Measurements from ENCODE around the gene TYR.
"Not testable (repeated sequence)": the region's sequence is repeated elsewhere in the genome, so short reads cannot be mapped to it uniquely, and the experiment has no call there.

The TYR gene

GRCh38 chr11:89275966-89276365 is 98.3 kb downstream of the TYR start:
- FAIRE-seq (no peak), DNase-seq (ENCODE audit: insufficient read length) (no peak)
- TF ChIP-seq POLR2AphosphoS5 (IDR thresholded peaks at IDR 0.05; ENCODE audit: low read depth, low read length), result no peak
- no peak for TF ChIP-seq POLR2A (IDR thresholded peaks at IDR 0.05; ENCODE audit: low read depth, low read length)
- TF ChIP-seq TAF1 (IDR thresholded peaks at IDR 0.05; ENCODE audit: borderline replicate concordance, low read depth, low read length), result no peak

DNA sequence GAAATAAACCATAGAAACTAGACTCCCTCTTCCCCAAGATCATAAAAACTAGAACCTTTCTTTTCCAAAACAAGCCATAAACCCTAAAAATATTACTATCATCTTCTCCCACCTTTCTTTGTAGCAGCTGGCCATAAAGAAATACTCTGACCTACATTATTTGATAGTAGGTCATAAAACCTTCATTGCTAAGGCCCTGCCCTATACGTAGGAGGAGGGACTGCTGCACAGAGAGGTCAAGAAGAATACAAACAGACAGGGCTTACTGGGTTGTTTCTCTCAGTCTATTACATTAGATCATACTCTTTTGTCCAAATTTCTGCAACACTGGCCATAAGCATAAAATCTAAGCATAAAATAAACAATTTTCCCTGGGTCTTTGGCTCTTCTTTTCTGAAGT is 101.5 kb downstream of the TYR start:
- TF ChIP-seq POLR2AphosphoS5 (IDR thresholded peaks at IDR 0.05; ENCODE audit: low read depth, low read length), result no peak
- TF ChIP-seq TAF1 (IDR thresholded peaks at IDR 0.05; ENCODE audit: borderline replicate concordance, low read depth, low read length), result no peak
- no peak for TF ChIP-seq POLR2A (IDR thresholded peaks at IDR 0.05; ENCODE audit: low read depth, low read length)
- FAIRE-seq (no peak), DNase-seq (ENCODE audit: insufficient read length) (no peak)

- FAIRE-seq; DNase-seq (ENCODE audit: insufficient read length): not testable (repeated sequence)
Measured at GRCh38 chr11:89281032-89281677, 103.5 kb downstream of the TYR start.

DNA sequence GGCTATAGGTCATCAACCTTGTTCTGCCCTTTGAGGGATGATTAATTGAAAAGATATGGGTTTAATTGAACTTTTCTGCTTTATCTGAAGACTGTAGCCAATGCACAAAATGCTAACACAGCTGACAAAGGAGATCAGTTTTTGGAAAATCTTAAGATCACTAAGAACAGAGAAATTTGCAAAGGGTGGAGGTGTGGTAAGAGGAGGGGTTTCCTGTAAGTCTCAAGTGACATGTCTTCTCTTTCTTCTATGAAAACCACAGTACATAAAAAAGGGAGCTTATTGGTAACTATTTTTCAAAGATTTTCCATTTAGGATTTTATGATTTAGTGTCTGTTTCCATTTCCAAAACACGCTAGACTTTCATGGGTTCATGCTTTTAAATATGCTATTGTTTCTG is 108.9 kb downstream of the TYR start:
- DNase-seq (ENCODE audit: insufficient read length); FAIRE-seq: not testable (repeated sequence)

- FAIRE-seq; DNase-seq (ENCODE audit: insufficient read length): not testable (repeated sequence)
Measured at GRCh38 chr11:89288004-89288403, 110.3 kb downstream of the TYR start.

DNA sequence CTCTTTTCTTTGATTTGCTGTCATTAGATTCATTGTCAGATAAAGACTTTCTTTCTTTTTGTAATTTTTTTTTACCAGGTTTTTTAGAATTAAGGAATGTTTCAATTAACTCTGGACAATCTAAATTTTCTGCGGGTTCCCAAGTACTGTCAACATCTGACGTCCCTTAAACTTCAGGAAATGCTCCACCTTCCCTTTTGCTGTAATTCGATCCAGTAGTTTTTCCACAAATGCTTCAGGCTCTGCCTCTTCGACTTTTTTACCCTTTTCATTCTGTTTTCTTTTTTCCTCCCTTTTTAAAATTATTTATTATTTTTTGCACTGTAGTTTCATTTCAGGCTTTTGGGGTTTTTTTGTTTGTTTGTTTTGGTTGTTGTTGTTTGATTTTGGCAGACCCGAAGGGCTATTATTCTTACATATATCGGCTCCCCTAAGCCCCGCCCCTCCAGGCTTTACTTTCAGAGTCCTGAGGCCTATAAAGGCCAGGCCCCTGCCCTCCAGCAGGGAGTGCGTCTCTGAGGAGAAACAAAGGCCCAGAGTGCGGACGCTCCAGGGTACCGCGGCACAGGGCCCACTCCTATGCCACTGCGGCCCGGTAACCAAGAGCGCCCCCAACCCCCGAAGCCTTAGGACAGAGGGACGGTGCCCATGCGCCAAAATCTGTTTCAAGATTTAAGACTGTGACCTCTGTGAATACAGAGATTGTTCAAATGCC is 116.4 kb downstream of the TYR start:
- no peak for FAIRE-seq
- DNase-seq (ENCODE audit: insufficient read length), result no peak

GRCh38 chr11:89295023-89295422 is 117.3 kb downstream of the TYR start:
- not testable (repeated sequence) for DNase-seq (ENCODE audit: insufficient read length)
- FAIRE-seq, result peak; percentile 56

More for the DNA sequence above, 116.4 kb downstream of the TYR start:
- TF ChIP-seq TAF1 (IDR thresholded peaks at IDR 0.05; ENCODE audit: borderline replicate concordance, low read depth, low read length) (no peak), POLR2A (IDR thresholded peaks at IDR 0.05; ENCODE audit: low read depth, low read length) (no peak), POLR2AphosphoS5 (IDR thresholded peaks at IDR 0.05; ENCODE audit: low read depth, low read length) (no peak)

- not testable (repeated sequence) for DNase-seq (ENCODE audit: insufficient read length); FAIRE-seq
Measured at GRCh38 chr11:89303029-89303428, 125.4 kb downstream of the TYR start.

DNA sequence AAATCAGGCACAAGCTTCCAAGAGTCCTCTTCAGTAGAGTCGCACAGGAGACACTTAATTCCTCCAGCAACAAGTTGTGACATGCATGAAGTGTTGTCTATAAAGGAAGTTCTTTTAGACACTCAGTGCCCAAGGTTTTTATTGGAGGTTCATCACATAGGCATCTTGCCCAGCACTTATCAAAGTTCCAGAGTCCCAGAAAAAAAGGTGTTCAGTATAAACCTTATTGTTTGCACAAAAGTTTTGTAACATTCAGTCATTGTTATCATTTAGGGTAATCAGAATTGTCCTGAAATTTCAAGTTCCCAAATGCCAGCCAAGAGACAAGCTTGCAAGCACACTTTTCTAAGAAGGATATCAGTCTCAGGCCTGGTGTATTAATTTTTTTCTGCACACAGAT is 130.6 kb downstream of the TYR start:
- not testable (repeated sequence) for DNase-seq (ENCODE audit: insufficient read length)

GRCh38 chr11:89309321-89309985 is 131.8 kb downstream of the TYR start:
- not testable (repeated sequence) for FAIRE-seq; DNase-seq (ENCODE audit: insufficient read length)

More for the DNA sequence above, 130.6 kb downstream of the TYR start:
- FAIRE-seq, result not testable (repeated sequence)

GRCh38 chr11:89310607-89311006 is 132.9 kb downstream of the TYR start:
- not testable (repeated sequence) for DNase-seq (ENCODE audit: insufficient read length); FAIRE-seq

DNA sequence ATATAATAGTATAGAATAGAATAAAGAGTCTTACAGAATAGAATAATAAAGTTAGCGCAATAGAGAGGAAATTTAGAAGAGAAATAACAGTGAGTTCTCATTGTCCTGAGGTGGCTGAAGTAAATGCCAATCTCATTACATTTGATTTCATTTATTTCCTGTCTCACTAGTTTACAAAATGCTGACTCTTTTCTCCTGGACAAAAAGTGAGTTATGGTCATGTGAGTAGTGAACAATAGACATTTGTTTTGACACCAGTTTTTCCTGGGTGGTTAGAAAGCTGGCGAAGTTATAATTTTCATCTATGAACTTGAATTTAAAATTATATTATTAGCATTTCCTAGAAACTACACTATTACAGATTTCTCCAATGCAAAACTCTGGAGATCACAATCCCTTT is 143.7 kb downstream of the TYR start:
- no peak for TF ChIP-seq POLR2A (IDR thresholded peaks at IDR 0.05; ENCODE audit: low read depth, low read length)
- TF ChIP-seq TAF1 (IDR thresholded peaks at IDR 0.05; ENCODE audit: borderline replicate concordance, low read depth, low read length), result no peak
- TF ChIP-seq POLR2AphosphoS5 (IDR thresholded peaks at IDR 0.05; ENCODE audit: low read depth, low read length), result no peak
- DNase-seq (ENCODE audit: insufficient read length), result no peak
- no peak for FAIRE-seq

DNA sequence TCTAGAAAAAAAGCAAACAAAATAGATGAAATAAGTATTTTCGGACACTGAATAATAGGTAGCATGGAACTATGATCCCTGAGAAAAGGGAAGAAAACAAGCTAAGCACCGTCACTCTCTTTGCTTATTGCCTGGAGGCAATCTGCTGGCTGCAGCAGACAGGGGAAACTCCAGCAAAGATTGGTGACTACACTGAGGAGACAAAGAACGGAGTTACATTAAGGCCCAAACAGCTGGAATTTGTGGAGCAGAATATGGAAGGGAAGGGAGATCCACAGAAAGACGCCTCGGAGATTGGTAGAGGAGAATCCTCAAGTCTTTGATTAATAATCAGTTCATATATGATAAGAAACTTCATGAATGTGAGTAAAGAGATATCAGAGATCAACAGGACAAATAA is 150.2 kb downstream of the TYR start:
- DNase-seq (ENCODE audit: insufficient read length), result no peak
- no peak for FAIRE-seq
- TF ChIP-seq POLR2AphosphoS5 (IDR thresholded peaks at IDR 0.05; ENCODE audit: low read depth, low read length) (no peak), TAF1 (IDR thresholded peaks at IDR 0.05; ENCODE audit: borderline replicate concordance, low read depth, low read length) (no peak), POLR2A (IDR thresholded peaks at IDR 0.05; ENCODE audit: low read depth, low read length) (no peak)

- not testable (repeated sequence) for FAIRE-seq
Measured at GRCh38 chr11:89331940-89332339, 154.3 kb downstream of the TYR start.

DNA sequence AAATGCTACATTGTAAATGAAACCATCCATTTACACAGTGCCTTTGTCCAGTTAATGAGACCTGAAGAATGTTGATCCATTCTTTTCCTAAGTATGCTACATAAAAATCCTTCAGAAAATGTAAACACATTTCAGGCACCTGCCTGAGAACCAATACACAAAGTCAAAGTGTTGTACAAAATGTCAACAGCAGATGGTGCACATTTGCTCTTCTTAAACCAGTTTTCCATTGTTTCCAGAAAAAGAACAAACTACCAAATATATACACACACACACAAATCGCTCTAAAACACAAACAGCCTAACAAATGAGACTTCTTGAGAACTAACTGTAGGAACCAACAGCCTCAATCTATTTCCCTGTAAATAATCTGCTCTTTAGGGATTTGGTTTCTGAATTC is 156.0 kb downstream of the TYR start:
- FAIRE-seq, result peak; percentile 33

More at GRCh38 chr11:89331940-89332339, 154.3 kb downstream of the TYR start:
- not testable (repeated sequence) for DNase-seq (ENCODE audit: insufficient read length)

GRCh38 chr11:89337100-89337650 is 159.5 kb downstream of the TYR start:
- DNase-seq (ENCODE audit: insufficient read length), result not testable (repeated sequence)
- FAIRE-seq, result peak; percentile 53

More for the DNA sequence above, 156.0 kb downstream of the TYR start:
- not testable (repeated sequence) for DNase-seq (ENCODE audit: insufficient read length)

DNA sequence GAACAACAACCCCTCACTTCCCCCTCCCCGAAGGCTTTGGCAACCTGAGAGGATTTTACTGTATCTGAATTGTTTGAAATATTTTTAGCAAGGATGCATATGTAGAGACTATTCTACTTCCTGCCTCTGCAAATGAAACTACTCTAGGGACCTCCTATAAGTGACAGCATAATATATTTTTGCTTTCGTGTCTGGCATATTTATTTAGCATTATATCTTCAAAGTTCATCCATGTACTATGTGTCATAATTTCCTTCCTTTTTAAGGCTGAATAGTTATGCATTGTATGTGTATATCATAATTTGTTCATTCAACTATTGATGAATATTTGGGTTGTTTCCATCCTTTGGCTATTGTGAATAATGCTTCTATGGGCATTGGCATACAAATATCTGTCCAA is 160.4 kb downstream of the TYR start:
- not testable (repeated sequence) for FAIRE-seq; DNase-seq (ENCODE audit: insufficient read length)

- DNase-seq (ENCODE audit: insufficient read length); FAIRE-seq: not testable (repeated sequence)
Measured at GRCh38 chr11:89340450-89340849, 162.8 kb downstream of the TYR start.
